Subcutaneous adipose tissue (tissue), 4 donors: ENCODE measurements around the gene EBLN2. TPM values are rescaled to one million over a fixed set of nuclear protein-coding genes. Genes with fewer than 3 reads are reported as not detected.

Experiments used
- CTCF ChIP-seq: fragments of 450-650 bp; IDR thresholded peaks from one replicate; pipeline ENCODE4 v1.5.1; 2016; ENCODE audit warnings: low read depth, mild to moderate bottlenecking, control low read depth, antibody characterized with exemption, moderate library complexity
- total RNA-seq, 4 donors: library from RNA; depleted of rRNA; stranded (reverse); fragments of >200 nt; gene quantifications; one replicate each; pipeline ENCODE4 v1.1.0, GENCODE V29; 2016

EBLN2 gene
- total RNA-seq, 4 donors from 2014 or later = 6.4 to 8.6 (median 7.6) TPM

DNA sequence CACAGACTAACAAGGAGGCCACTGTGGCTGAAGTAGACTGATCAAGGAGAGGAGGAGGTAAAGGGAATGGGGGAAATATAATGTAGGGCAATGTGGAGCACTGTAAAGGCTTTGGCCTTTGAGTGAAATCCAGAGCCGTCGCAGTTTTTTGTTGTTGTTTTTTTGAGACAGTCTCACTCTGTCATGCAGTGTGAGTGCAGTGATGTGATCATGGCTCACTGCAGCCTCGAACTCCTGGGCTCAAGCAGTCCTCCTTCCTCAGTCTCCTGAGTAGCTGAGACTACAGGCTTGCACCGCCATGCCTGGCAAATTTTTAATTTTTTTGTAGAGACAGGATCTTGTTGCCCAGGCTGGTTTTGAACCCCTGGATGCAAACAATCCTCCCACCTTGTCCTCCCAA is 32.7 kb upstream of the EBLN2 start:
- no peak for TF ChIP-seq CTCF

DNA sequence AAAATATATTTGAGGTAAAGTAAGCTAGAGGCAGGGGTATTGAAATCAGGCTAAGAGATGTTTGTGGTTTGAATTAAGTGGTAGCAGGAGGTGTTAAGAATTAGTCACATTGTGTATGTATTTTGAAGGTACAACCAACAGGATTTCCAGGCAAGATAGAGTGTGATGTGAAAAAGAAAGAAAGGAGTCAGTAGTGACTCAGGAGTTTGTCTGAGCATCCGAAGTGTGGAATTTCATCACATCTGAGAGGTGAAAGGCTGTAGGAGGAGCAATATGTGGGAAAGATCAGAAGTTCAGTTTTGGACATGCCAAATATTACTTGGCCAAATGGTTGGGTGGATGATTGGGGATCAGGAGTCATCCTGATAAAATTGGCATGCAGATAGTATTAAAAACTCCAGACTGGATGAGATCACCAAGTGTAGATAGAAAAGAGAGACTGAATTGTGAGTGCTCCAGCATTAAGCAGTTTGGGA is 32.1 kb upstream of the EBLN2 start:
- no peak for TF ChIP-seq CTCF

GRCh38 chr3:73030073-73030597 is 31.3 kb upstream of the EBLN2 start:
- no peak for TF ChIP-seq CTCF

DNA sequence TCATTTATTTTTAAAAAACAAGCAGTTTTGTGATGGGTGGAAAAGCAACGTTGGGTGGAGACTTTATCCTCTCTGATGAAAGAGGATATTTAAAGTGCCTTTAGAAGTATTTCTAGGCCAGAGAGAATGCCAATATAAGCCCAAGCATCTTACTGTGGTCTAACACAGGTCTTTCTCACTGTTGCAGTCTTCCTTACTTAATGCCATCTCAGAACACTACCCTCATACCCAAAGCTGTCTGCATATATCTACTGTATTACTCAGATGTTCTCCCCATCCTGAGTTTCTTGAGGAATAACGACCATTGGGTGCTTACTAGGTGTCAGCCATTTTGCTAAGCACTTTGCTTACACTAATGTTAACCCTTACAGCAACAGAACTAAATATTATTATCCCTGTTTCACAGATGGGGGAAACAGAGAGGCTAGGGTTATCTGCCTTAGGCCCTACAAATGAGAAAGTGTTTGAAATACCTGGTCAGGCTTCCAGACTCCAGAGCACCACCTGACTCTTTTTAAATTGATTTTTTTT is 29.8 kb upstream of the EBLN2 start:
- no peak for TF ChIP-seq CTCF

DNA sequence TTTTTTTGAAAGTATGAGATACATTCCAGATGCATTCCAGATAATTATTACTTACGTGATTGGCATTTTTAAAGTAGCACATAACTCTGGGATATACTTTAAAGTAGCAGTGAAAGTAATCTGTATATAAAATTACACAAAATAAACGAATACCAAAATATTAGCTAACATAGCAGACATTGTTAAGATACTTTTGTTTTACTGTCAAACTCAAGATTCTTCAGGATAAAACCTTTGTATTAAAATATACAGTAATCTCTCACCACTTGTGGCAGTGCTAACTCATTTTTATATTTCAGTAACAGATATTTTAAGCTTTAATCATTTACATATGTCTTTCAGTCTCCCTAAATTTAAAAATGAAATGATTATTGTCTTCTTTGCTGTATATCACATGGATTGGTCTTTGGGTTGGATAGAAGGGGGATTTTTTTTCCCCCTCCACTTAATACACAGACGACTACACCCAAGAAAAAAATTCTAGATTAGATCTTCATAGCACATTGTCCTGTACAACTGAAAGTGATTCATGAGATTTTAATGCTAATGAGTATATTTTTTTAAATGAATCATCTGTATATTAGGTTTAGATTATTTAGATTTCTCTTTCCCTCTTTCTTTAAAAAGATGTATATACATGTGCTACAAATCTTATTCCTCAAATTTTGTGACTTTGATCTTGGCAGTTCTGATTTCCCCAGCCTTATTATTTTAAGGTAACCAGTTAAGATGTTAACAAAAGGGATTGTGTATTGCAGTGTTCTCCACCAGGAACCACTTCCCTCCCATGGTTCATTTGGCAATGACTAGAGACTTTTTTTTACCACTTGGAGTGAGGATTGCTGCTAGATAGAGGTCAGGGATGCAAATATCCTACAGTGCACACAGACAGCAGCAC is 24.5 kb upstream of the EBLN2 start:
- no peak for TF ChIP-seq CTCF

GRCh38 chr3:73041537-73041936 is 19.9 kb upstream of the EBLN2 start:
- TF ChIP-seq CTCF = no peak

DNA sequence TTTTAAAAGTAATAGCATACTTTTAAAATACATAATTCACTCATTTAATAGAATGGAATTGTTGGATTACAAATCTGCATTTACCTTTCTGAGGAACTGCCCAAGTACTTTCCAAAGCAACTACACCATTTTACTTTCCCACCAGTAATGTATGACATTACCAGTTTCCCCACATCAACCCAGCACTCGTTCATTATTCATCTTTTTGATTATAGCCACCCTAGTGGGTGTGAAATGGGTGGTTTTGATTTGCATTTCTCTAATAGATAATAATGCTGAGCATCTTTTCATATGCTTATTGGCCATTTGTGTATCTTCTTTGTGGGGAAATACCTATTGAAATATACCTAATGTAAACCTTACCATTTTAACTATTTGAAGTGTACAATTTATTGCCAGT is 18.0 kb upstream of the EBLN2 start:
- TF ChIP-seq CTCF = no peak
